H9 (cell line): Measurements from ENCODE around the gene TSPYL4. TPM values are rescaled to one million over a fixed set of nuclear protein-coding genes. Genes with fewer than 3 reads are reported as not detected.

Source experiments
- DNase-seq: peaks from one replicate; pipeline ENCODE4 v3.0.0-alpha.2; 2017
- H2AFZ ChIP-seq: one replicate; pipeline ENCODE4 v1.6.1; 2013; ENCODE audit warnings: mild to moderate bottlenecking, low read length, control low read depth, moderate library complexity
- H2AK5ac ChIP-seq: 2 replicates; pipeline ENCODE4 v1.6.1; 2013; ENCODE audit warnings: low read length, control low read depth, mixed read lengths; ENCODE audit not compliant: insufficient read length
- H2BK120ac ChIP-seq: one replicate; pipeline ENCODE4 v1.6.1; 2013; ENCODE audit warnings: low read depth, mild to moderate bottlenecking, low read length, control low read depth, inconsistent platforms; ENCODE audit not compliant: poor library complexity, severe bottlenecking
- H2BK12ac ChIP-seq: 2 replicates; pipeline ENCODE4 v1.6.1; 2013; ENCODE audit warnings: low read length, control low read depth, mixed read lengths, low read depth; ENCODE audit not compliant: insufficient read length
- H2BK15ac ChIP-seq: 2 replicates; pipeline ENCODE4 v1.6.1; 2013; ENCODE audit warnings: low read depth, low read length, control low read depth
- H2BK20ac ChIP-seq: one replicate; pipeline ENCODE4 v1.6.1; 2013; ENCODE audit warnings: low read depth, mild to moderate bottlenecking, low read length, control low read depth, inconsistent platforms; ENCODE audit not compliant: poor library complexity, severe bottlenecking
- H2BK5ac ChIP-seq: 2 replicates; pipeline ENCODE4 v1.6.1; 2013; ENCODE audit warnings: low read length, control low read depth, mixed read lengths; ENCODE audit not compliant: insufficient read length
- H3K14ac ChIP-seq: 2 replicates; pipeline ENCODE4 v1.6.1; 2013; ENCODE audit warnings: low read length, control low read depth; ENCODE audit not compliant: insufficient read depth
- H3K18ac ChIP-seq: 2 replicates; pipeline ENCODE4 v1.6.1; 2013; ENCODE audit warnings: low read depth, mild to moderate bottlenecking, mixed read lengths, low read length, control low read depth; ENCODE audit not compliant: insufficient read length
- H3K23ac ChIP-seq: 2 replicates; pipeline ENCODE4 v1.6.1; 2013; ENCODE audit warnings: low read length, control low read depth, mixed read lengths, low read depth; ENCODE audit not compliant: insufficient read length
- H3K23me2 ChIP-seq: 2 replicates; pipeline ENCODE4 v1.6.1; 2013; ENCODE audit warnings: low read depth, mild to moderate bottlenecking, mixed read lengths, low read length, control low read depth; ENCODE audit not compliant: insufficient read length, poor library complexity, severe bottlenecking
- H3K27ac ChIP-seq: 2 replicates; pipeline ENCODE4 v1.5.1; 2013; ENCODE audit warnings: low read length, control low read depth, mixed read lengths, low read depth; ENCODE audit not compliant: insufficient read length
- H3K27me3 ChIP-seq: 2 replicates; pipeline ENCODE4 v1.6.1; 2013; ENCODE audit warnings: low read length, control low read depth, inconsistent platforms; ENCODE audit not compliant: insufficient read depth
- H3K4ac ChIP-seq: 2 replicates; pipeline ENCODE4 v1.6.1; 2013; ENCODE audit warnings: low read depth, mild to moderate bottlenecking, control low read depth, inconsistent platforms, low read length, moderate library complexity
- H3K4me1 ChIP-seq: 2 replicates; pipeline ENCODE4 v1.6.1; 2013; ENCODE audit warnings: low read length, control low read depth, inconsistent platforms; ENCODE audit not compliant: insufficient read depth
- H3K4me2 ChIP-seq: 2 replicates; pipeline ENCODE4 v1.6.1; 2013; ENCODE audit warnings: low read length, control low read depth, mixed read lengths; ENCODE audit not compliant: insufficient read length, insufficient read depth
- H3K56ac ChIP-seq: 2 replicates; pipeline ENCODE4 v1.6.1; 2013; ENCODE audit warnings: low read depth, mild to moderate bottlenecking, mixed read lengths, low read length, control low read depth; ENCODE audit not compliant: insufficient read length
- H3K79me1 ChIP-seq: 2 replicates; pipeline ENCODE4 v1.6.1; 2013; ENCODE audit warnings: low read depth, mild to moderate bottlenecking, moderate library complexity, low read length, control low read depth, inconsistent platforms; ENCODE audit not compliant: insufficient read depth, poor library complexity, severe bottlenecking
- H3K79me2 ChIP-seq: 2 replicates; pipeline ENCODE4 v1.6.1; 2013; ENCODE audit warnings: low read length, control low read depth, inconsistent platforms; ENCODE audit not compliant: insufficient read depth
- H3K9ac ChIP-seq: 2 replicates; pipeline ENCODE4 v1.6.1; 2013; ENCODE audit warnings: low read length, control low read depth, mixed read lengths; ENCODE audit not compliant: insufficient read length; ENCODE audit errors: extremely low read depth
- H3K9me3 ChIP-seq: one replicate; pipeline ENCODE4 v1.6.1; 2013; ENCODE audit warnings: low read depth, low read length, inconsistent platforms; ENCODE audit not compliant: control insufficient read depth
- H3T11ph ChIP-seq: one replicate; pipeline ENCODE4 v1.6.1; 2013; ENCODE audit warnings: mild to moderate bottlenecking, low read length, control low read depth, inconsistent platforms
- H4K20me1 ChIP-seq: one replicate; pipeline ENCODE4 v1.6.1; 2013; ENCODE audit not compliant: control insufficient read depth, insufficient read length, insufficient read depth
- H4K5ac ChIP-seq: 2 replicates; pipeline ENCODE4 v1.6.1; 2013; ENCODE audit warnings: low read depth, mild to moderate bottlenecking, mixed read lengths, low read length, control low read depth; ENCODE audit not compliant: insufficient read length
- H4K8ac ChIP-seq: replicated peaks from 2 replicates; pipeline ENCODE4 v1.6.1; 2013; ENCODE audit warnings: low read length, control low read depth, mixed read lengths, low read depth; ENCODE audit not compliant: insufficient read length
- H4K91ac ChIP-seq: 2 replicates; pipeline ENCODE4 v1.6.1; 2013; ENCODE audit warnings: low read depth, mild to moderate bottlenecking, moderate library complexity, mixed read lengths, low read length, control low read depth; ENCODE audit not compliant: insufficient read length
- H3K27ac Mint-ChIP-seq, 3 experiments: 2 replicates in 2 of 3; 3 replicates in 1 of 3; pipeline ENCODE4 v1.8.0; 2020 to 2021; ENCODE audit warnings: mixed read lengths in 3 of 3, mild to moderate bottlenecking in 1 of 3, moderate library complexity in 1 of 3
- H3K27me3 Mint-ChIP-seq: 2 replicates; pipeline ENCODE4 v1.8.0; 2021; ENCODE audit warnings: low read depth, mild to moderate bottlenecking, moderate library complexity, mixed read lengths
- H3K36me3 Mint-ChIP-seq, 3 experiments: 2 replicates in 2 of 3; 3 replicates in 1 of 3; pipeline ENCODE4 v1.8.0; 2020 to 2021; ENCODE audit warnings: low read depth in 3 of 3, mixed read lengths in 3 of 3; ENCODE audit not compliant: insufficient read depth in 1 of 3
- H3K4me1 Mint-ChIP-seq, 2 experiments: 2 replicates each; pipeline ENCODE4 v1.8.0; 2020; ENCODE audit warnings: mixed read lengths in 2 of 2
- H3K4me3 Mint-ChIP-seq, 2 experiments: 2 replicates in 1 of 2; 3 replicates in 1 of 2; pipeline ENCODE4 v1.8.0; 2020 to 2021; ENCODE audit warnings: mild to moderate bottlenecking in 2 of 2, mixed read lengths in 2 of 2, moderate library complexity in 1 of 2
- H3K9me3 Mint-ChIP-seq, 2 experiments: 2 replicates in 1 of 2; 3 replicates in 1 of 2; pipeline ENCODE4 v1.8.0; 2020; ENCODE audit warnings: mild to moderate bottlenecking in 2 of 2, mixed read lengths in 2 of 2, moderate library complexity in 1 of 2
- CTCF ChIP-seq: fragments of 200-600 bp; sonication (generic); conservative IDR thresholded peaks from 3 replicates; pipeline ENCODE4 v1.8.0; 2021; ENCODE audit warnings: antibody characterized with exemption, mild to moderate bottlenecking
- WGBS: extraction: QIAGEN DNeasy Blood & Tissue Kit; methylation state at CpG from one replicate; pipeline ENCODE4 v1.1.7; 2013; ENCODE audit warnings: missing lambda C conversion rate, low lambda C conversion rate, mixed read lengths; ENCODE audit not compliant: insufficient read length; ENCODE audit errors: extremely low coverage; 5-methylcytosine and 5-hydroxymethylcytosine counted together
- total RNA-seq: library from RNA; stranded (reverse); gene quantifications from 2 replicates; pipeline ENCODE4 v1.2.1, GENCODE V29; 2021

Gene TSPYL4
- total RNA-seq, 1 experiment from 2014 or later, result 19.0 TPM

- Mint-ChIP-seq H3K36me3 (peaks cover 0 to 6% (median 1%) of the 10 kb centered on the region in 3 experiments; a peak in 3 of 7 replicates), H3K4me3 (no peak overlapping the region), H3K27me3 (no peaks in the 10 kb centered on the region), H3K4me1 (peaks cover 25 to 26% of the 10 kb centered on the region in 2 experiments), H3K9me3 (no peaks in the 10 kb centered on the region; a peak in 1 of 5 replicates), H3K27ac (no peak overlapping the region)
- Histone ChIP-seq H3K79me2 (no peaks in the 10 kb centered on the region), H3K79me1 (no peaks in the 10 kb centered on the region), H2BK5ac (no peak overlapping the region), H2AK5ac (no peak overlapping the region), H3K23me2 (no peaks in the 10 kb centered on the region), H3K27ac (no peak overlapping the region), H3K14ac (no peak overlapping the region), H3K27me3 (no peaks in the 10 kb centered on the region), H4K20me1 (no peaks in the 10 kb centered on the region), H3K18ac (no peak overlapping the region), H3K4me1 (peaks cover 5% of the 10 kb centered on the region; the same call in 1 of the 2 replicates), H2BK20ac (no peak overlapping the region), H2BK120ac (no peak overlapping the region), H4K91ac (no peak overlapping the region), H2AFZ (no peak overlapping the region), H3K9me3 (no peaks in the 10 kb centered on the region), H3T11ph (no peak overlapping the region), H3K4me2 (no peak overlapping the region), H2BK15ac (no peak overlapping the region), H3K56ac (no peak overlapping the region), H3K4ac (no peak overlapping the region), H4K8ac (no peak overlapping the region), H2BK12ac (no peak overlapping the region), H3K23ac (no peak overlapping the region), H3K9ac (no peak overlapping the region), H4K5ac (no peak overlapping the region)
- no CpG with 5 or more reads among the region's 3 CpGs for WGBS
- TF ChIP-seq CTCF, result peak; percentile 95
- no peak for DNase-seq
Measured at GRCh38 chr6:116268589-116269293, 14.9 kb upstream of the TSPYL4 start.
